A549 (cell line): Measurements from ENCODE around the gene RFX3. TPM values are rescaled to one million over a fixed set of nuclear protein-coding genes. Genes with fewer than 3 reads are reported as not detected.
A peak's percentile ranks its signal among the peaks of the same experiment; 100 is the strongest.

Experiments
- ATAC-seq, 2 experiments: fragments of 200-7000 bp in 1 of 2; fragments of >200 bp in 1 of 2; cut with Nextera tagmentation in 1 of 2; cut with Tn5 transposase in 1 of 2; 3 replicates each; pipeline versions ENCODE4 v1.8.0 to v1.9.1; 2018 to 2020; ENCODE audit warnings: mild to moderate bottlenecking in 1 of 2, moderate library complexity in 1 of 2
- CTCF ChIA-PET: fragments of 300-600 bp; sonication (Branson Sonifier 250); formaldehyde crosslinking; extraction: SDS; loops from one replicate; lab custom pipeline; 2021; ENCODE audit warnings: antibody characterized with exemption, inconsistent platforms; lab: Yijun Ruan, JAX
- POLR2A ChIA-PET: fragments of 350-600 bp; formaldehyde crosslinking; extraction: SDS; loops from one replicate; lab custom pipeline; 2021; ENCODE audit warnings: antibody characterized with exemption, inconsistent platforms; lab: Yijun Ruan, JAX
- DNase-seq, 2 experiments: peaks; one replicate each; pipeline versions ENCODE4 v3.0.0 to v3.0.0-alpha.2; 2011 to 2016; ENCODE audit warnings: low read depth in 1 of 2, low spot score in 1 of 2
- FAIRE-seq: peaks from 2 replicates; lab custom pipeline; 2011; peaks lifted over from hg19 to GRCh38; lab: Jason Lieb, UNC
- H3K27ac ChIP-seq, 2 experiments: fragments of >200 bp; sonication (Bioruptor Twin); formaldehyde crosslinking; 3 replicates each; pipeline ENCODE4 v1.5.1; 2016 to 2017
- H3K4me1 ChIP-seq: fragments of >200 bp; sonication (Bioruptor Twin); formaldehyde crosslinking; 3 replicates; pipeline ENCODE4 v1.6.1; 2016
- H3K4me2 ChIP-seq: fragments of >200 bp; sonication (Bioruptor Twin); formaldehyde crosslinking; 3 replicates; pipeline ENCODE4 v1.6.1; 2016
- H3K4me3 ChIP-seq: fragments of >200 bp; sonication (Bioruptor Twin); formaldehyde crosslinking; 3 replicates; pipeline ENCODE4 v1.5.1; 2016
- H3K9me3 ChIP-seq: fragments of >200 bp; sonication (Bioruptor Twin); formaldehyde crosslinking; 3 replicates; pipeline ENCODE4 v1.6.1; 2016
- EHF ChIP-seq: fragments of 250-450 bp; sonication (Bioruptor Pico); IDR thresholded peaks from 2 replicates; pipeline ENCODE4 v1.5.0; 2020; ENCODE audit warnings: mild to moderate bottlenecking
- ESRRA ChIP-seq: fragments of 150-350 bp; IDR thresholded peaks from 2 replicates; pipeline ENCODE4 v1.6.1; 2014; ENCODE audit warnings: mild to moderate bottlenecking, low read length, borderline replicate concordance
- FOXS1 ChIP-seq: fragments of 250-450 bp; sonication (Bioruptor Pico); IDR thresholded peaks from 2 replicates; pipeline ENCODE4 v1.5.0; 2020; ENCODE audit warnings: mild to moderate bottlenecking, moderate library complexity
- GATA3 ChIP-seq: IDR thresholded peaks from 2 replicates; pipeline ENCODE4 v1.6.1; 2012; ENCODE audit warnings: borderline replicate concordance
- HOXA7 ChIP-seq: fragments of 250-450 bp; sonication (Bioruptor Pico); IDR thresholded peaks from 2 replicates; pipeline ENCODE4 v1.5.0; 2020; ENCODE audit warnings: mild to moderate bottlenecking, moderate library complexity
- HOXB5 ChIP-seq: fragments of 250-450 bp; sonication (Bioruptor Pico); IDR thresholded peaks from 2 replicates; pipeline ENCODE4 v1.5.0; 2020; ENCODE audit warnings: mild to moderate bottlenecking, moderate library complexity
- JUNB ChIP-seq: fragments of >200 bp; sonication (Bioruptor Twin); formaldehyde crosslinking; IDR thresholded peaks from 2 replicates; pipeline ENCODE4 v1.6.1; 2016
- MAFK ChIP-seq: fragments of 450-650 bp; IDR thresholded peaks from 2 replicates; pipeline ENCODE4 v1.6.1; 2014; ENCODE audit not compliant: partially characterized antibody
- MAZ ChIP-seq: fragments of 150-350 bp; IDR thresholded peaks from 2 replicates; pipeline ENCODE4 v1.6.1; 2014; ENCODE audit warnings: antibody characterized with exemption, low read depth, low read length, borderline replicate concordance
- MYC ChIP-seq: IDR thresholded peaks from 2 replicates; pipeline ENCODE4 v1.6.1; 2012; ENCODE audit warnings: mild to moderate bottlenecking, inconsistent platforms, low read length, improper control_type of control experiment, borderline replicate concordance
- PHF8 ChIP-seq: fragments of 200-600 bp; sonication (generic); IDR thresholded peaks from 2 replicates; pipeline ENCODE4 v1.6.1; 2016; ENCODE audit warnings: low read depth, mild to moderate bottlenecking, antibody characterized with exemption, moderate library complexity, borderline replicate concordance
- POLR2A ChIP-seq: IDR thresholded peaks from 2 replicates; pipeline ENCODE4 v1.6.1; 2012; ENCODE audit warnings: mild to moderate bottlenecking, low read length
- RAD21 ChIP-seq, 2 experiments: fragments of >200 bp in 1 of 2; sonication (Bioruptor Twin) in 1 of 2; formaldehyde crosslinking in 1 of 2; IDR thresholded peaks in 1 of 2; conservative IDR thresholded peaks in 1 of 2; 2 replicates in 1 of 2; 3 replicates in 1 of 2; pipeline ENCODE4 v1.6.1; 2012 to 2018; ENCODE audit warnings: inconsistent platforms in 1 of 2
- SMC3 ChIP-seq: fragments of >200 bp; sonication (Bioruptor Twin); formaldehyde crosslinking; IDR thresholded peaks from 3 replicates; pipeline ENCODE4 v1.6.1; 2018; ENCODE audit warnings: inconsistent platforms
- SREBF2 ChIP-seq: fragments of 450-650 bp; IDR thresholded peaks from 2 replicates; pipeline ENCODE4 v1.6.1; 2014; ENCODE audit warnings: mild to moderate bottlenecking, moderate library complexity
- ZFP36 ChIP-seq: fragments of 450-650 bp; IDR thresholded peaks from 2 replicates; pipeline ENCODE4 v1.6.1; 2014; ENCODE audit warnings: borderline replicate concordance; ENCODE audit not compliant: partially characterized antibody
- WGBS: methylation state at CpG from one replicate; pipeline ENCODE4 v1.1.6; 2017; ENCODE audit errors: missing lambda C conversion rate; 5-methylcytosine and 5-hydroxymethylcytosine counted together
- polyA plus RNA-seq, 4 experiments: library from polyadenylated mRNA; depleted of rRNA in 3 of 4; stranded (reverse); fragments of >200 nt; fragmentation: RNase III in 1 of 4; extraction: RNeasy Plus Mini Kit Qiagen cat#74134 plus additional on column Dnase treatment in 1 of 4; gene quantifications; 2 replicates in 3 of 4; 3 replicates in 1 of 4; pipeline ENCODE4 v1.2.3, GENCODE V29; 2011 to 2017
- TF ChIP-seq, protein P1 (sequence below): fragments of >200 bp; sonication (Bioruptor Twin); formaldehyde crosslinking; IDR thresholded peaks from 3 replicates; pipeline ENCODE4 v1.5.1; 2016
- TF ChIP-seq, protein P2 (sequence below): fragments of >200 bp; sonication (Bioruptor Twin); formaldehyde crosslinking; IDR thresholded peaks from 2 replicates; pipeline ENCODE4 v1.6.1; 2016
- TF ChIP-seq, protein P3 (sequence below): fragments of 250-450 bp; sonication (Bioruptor Pico); IDR thresholded peaks from 2 replicates; pipeline ENCODE4 v1.5.0; 2020; ENCODE audit warnings: low read depth, mild to moderate bottlenecking, moderate library complexity
- TF ChIP-seq, protein P4 (sequence below): fragments of 450-650 bp; IDR thresholded peaks from 2 replicates; pipeline ENCODE4 v1.6.1; 2014; ENCODE audit warnings: antibody characterized with exemption
- TF ChIP-seq, protein P5 (sequence below): IDR thresholded peaks from 2 replicates; pipeline ENCODE4 v1.6.1; 2012; ENCODE audit warnings: low read depth, borderline replicate concordance

The RFX3 gene
- polyA plus RNA-seq, 2 of the 4 experiments (the other 2 are of a cell fraction): 1.3 to 7.9 TPM

DNA sequence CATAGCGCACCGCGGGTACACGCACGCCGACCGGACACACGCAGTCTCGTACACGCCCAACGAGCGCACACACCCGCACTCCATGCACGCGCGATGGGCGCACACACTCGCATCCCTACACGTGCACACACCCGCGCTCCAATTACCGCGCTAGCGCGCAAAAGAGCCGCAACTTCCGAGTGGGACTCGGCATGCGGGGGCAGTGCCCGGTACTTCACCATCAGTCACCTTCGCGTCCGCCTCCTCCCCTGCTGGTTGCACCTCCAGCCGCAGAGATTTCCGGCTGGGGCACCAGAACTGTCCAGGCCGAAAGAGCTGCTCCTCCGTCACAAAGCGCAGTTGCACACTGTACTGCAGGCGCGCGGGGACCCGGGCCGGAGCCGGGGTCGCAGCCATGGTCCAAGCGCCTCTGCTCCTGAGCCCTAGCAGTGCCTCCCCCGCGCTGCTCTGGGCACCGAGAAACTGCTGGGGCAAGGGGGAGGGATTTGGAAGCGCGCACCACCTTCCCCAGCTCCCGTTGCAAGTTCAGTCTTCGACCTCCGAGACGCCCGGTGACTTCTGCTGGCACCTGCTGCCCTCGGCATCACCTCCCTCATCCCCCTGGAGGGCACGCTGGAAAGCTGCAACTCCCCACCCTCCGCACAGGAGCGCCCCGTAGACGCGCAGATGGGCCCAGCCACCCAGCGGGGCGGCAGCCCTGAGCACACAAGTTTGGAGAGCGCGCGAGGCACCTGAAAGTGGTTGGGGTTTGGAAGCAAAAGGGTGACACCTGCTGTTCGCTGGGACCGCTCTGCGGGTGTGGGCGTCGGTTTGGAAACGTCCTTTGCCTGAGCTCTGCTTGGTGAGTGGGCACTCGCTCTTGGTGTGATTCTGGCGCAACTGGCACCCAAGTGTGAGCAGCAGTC is 344.5 kb downstream of the RFX3 start:
- Histone ChIP-seq H3K27ac (no peak overlapping the region), H3K4me1 (no peaks in the 10 kb centered on the region), H3K4me2 (peak overlapping the region; percentile 76), H3K4me3 (peak overlapping the region; percentile 31; the same call in 2 of the 3 replicates), H3K9me3 (no peaks in the 10 kb centered on the region)
- TF ChIP-seq SREBF2 (no peak), RAD21 (conservative IDR thresholded peaks at IDR 0.05 in 1 of 2, IDR thresholded peaks at IDR 0.05 in 1 of 2) (peak; percentile 59 to 60), SMC3 (peak; percentile 53)
- TF ChIP-seq, protein P1, sequence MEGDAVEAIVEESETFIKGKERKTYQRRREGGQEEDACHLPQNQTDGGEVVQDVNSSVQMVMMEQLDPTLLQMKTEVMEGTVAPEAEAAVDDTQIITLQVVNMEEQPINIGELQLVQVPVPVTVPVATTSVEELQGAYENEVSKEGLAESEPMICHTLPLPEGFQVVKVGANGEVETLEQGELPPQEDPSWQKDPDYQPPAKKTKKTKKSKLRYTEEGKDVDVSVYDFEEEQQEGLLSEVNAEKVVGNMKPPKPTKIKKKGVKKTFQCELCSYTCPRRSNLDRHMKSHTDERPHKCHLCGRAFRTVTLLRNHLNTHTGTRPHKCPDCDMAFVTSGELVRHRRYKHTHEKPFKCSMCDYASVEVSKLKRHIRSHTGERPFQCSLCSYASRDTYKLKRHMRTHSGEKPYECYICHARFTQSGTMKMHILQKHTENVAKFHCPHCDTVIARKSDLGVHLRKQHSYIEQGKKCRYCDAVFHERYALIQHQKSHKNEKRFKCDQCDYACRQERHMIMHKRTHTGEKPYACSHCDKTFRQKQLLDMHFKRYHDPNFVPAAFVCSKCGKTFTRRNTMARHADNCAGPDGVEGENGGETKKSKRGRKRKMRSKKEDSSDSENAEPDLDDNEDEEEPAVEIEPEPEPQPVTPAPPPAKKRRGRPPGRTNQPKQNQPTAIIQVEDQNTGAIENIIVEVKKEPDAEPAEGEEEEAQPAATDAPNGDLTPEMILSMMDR: peak; percentile 46
- ChIA-PET CTCF (interaction anchor here (0.6 to 4.7 kb wide), 17 partner anchors 8 to 554 kb away, joined by 3 to 25 read pairs (median 6); no protein-coding TSS in a partner anchor), POLR2A (interaction anchor here (0.6 kb wide), 1 partner anchor 338 kb away, joined by 7 read pairs; the partner anchor contains the start of gene PUM3)
- peak; percentile 8 to 48 for DNase-seq
- no peak for FAIRE-seq
- WGBS: 42% methylated on average over 30 of the region's 76 CpGs
- peak; percentile 75 to 89 for ATAC-seq

DNA sequence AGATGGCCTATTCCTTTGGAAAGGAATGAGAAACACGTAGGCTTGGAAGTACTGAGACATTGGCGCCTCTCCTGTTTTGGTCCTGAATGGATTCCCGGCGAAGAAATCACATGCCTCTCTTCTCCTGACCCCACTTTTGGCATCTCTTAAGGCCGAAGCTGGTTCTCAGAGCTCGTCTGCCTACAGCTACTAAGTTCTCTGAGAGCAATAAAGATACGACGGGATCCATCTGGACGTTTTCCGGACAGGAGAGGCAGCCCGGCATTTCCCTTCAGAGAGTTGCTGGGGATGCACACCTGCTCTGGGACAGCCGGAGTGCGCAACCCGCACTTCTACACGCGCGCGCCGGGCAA is 345.1 kb downstream of the RFX3 start:
- no peak overlapping the region for H3K4me2 ChIP-seq
- no peak for DNase-seq
- H3K4me1 ChIP-seq: no peaks in the 10 kb centered on the region
- no peaks in the 10 kb centered on the region for H3K9me3 ChIP-seq
- no peak for TF ChIP-seq HOXA7 (CRISPR knock-in tag)
- no peak for TF ChIP-seq MYC
- ChIA-PET CTCF (interaction anchor here (0.8 to 4.7 kb wide), 4 partner anchors 11 to 323 kb away, joined by 3 to 25 read pairs (median 14); no protein-coding TSS in a partner anchor), POLR2A (no interaction called here)
- no peak overlapping the region for H3K27ac ChIP-seq
- no peak for ATAC-seq
- no peak overlapping the region for H3K4me3 ChIP-seq
- 79% methylated on average over 19 of the region's 19 CpGs for WGBS
- no peak for FAIRE-seq

DNA sequence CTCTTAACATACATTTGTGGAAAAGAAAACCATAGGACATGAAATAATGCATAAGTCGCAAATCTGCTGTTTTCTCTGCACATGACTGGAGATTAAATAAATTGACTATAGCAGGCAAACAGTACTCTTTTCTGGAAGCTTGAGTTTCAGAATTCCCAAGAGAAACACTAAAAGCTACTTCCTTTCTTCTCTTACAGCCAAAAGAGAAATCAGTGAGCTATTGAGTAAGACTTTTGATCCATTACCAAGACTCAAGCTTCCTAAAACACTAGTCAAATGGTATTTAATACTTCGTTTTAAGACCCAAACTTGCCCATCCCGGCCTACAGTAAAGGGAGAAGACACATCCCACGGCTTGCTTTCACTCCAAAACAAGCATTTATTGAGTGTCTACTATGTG is 346.1 kb downstream of the RFX3 start:
- Histone ChIP-seq H3K4me2 (no peak overlapping the region), H3K27ac (no peak overlapping the region), H3K9me3 (no peaks in the 10 kb centered on the region), H3K4me3 (no peak overlapping the region), H3K4me1 (no peaks in the 10 kb centered on the region)
- ChIA-PET POLR2A (no interaction called here), CTCF (interaction anchor here (2.2 to 4.7 kb wide), 2 partner anchors 12 to 322 kb away, joined by 8 to 25 read pairs; no protein-coding TSS in a partner anchor)
- no peak for ATAC-seq
- 25% methylated on average over 4 of the region's 4 CpGs for WGBS
- no peak for TF ChIP-seq MAZ
- TF ChIP-seq HOXB5 (CRISPR knock-in tag): no peak
- TF ChIP-seq HOXA7 (CRISPR knock-in tag): no peak
- no peak for TF ChIP-seq ZFP36
- TF ChIP-seq POLR2A: no peak
- TF ChIP-seq GATA3: no peak
- TF ChIP-seq JUNB: no peak
- no peak for DNase-seq
- FAIRE-seq: no peak

DNA sequence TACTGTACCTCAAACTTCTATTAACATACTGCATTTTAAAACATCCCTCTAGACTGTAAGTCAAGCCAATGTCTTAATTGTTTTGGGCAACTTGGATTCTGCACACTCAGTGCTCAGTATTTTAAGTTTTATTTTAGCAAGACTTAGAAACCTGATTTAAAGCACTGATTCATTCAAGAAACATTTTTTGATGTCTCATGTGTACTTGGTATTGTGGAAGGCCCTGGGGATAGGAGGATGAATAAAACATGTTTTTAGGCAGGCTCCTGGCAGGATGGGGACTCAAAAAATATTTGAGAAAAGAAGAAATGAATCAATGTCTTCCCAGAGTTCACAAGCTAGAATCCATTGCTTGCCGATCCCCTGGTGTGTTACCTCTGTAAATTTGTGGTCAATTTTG is 347.9 kb downstream of the RFX3 start:
- Histone ChIP-seq H3K27ac (no peak overlapping the region), H3K9me3 (no peaks in the 10 kb centered on the region), H3K4me1 (no peaks in the 10 kb centered on the region), H3K4me2 (no peak overlapping the region), H3K4me3 (no peak overlapping the region)
- WGBS: 3% methylated on average over 1 of the region's 1 CpG
- ATAC-seq: no peak
- CTCF ChIA-PET: interaction anchor here (0.8 to 2.2 kb wide), 2 partner anchors 303 to 320 kb away, joined by 3 to 8 read pairs; no protein-coding TSS in a partner anchor
- no peak for DNase-seq
- POLR2A ChIA-PET: no interaction called here
- FAIRE-seq: no peak
- TF ChIP-seq MAFK: no peak
- TF ChIP-seq ESRRA: no peak
- TF ChIP-seq, protein P2, sequence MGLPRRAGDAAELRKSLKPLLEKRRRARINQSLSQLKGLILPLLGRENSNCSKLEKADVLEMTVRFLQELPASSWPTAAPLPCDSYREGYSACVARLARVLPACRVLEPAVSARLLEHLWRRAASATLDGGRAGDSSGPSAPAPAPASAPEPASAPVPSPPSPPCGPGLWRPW: no peak
- TF ChIP-seq, protein P1: no peak
- no peak for TF ChIP-seq EHF (CRISPR knock-in tag)
- TF ChIP-seq, protein P3, sequence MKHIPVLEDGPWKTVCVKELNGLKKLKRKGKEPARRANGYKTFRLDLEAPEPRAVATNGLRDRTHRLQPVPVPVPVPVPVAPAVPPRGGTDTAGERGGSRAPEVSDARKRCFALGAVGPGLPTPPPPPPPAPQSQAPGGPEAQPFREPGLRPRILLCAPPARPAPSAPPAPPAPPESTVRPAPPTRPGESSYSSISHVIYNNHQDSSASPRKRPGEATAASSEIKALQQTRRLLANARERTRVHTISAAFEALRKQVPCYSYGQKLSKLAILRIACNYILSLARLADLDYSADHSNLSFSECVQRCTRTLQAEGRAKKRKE (CRISPR knock-in tag): no peak
- TF ChIP-seq, protein P4, sequence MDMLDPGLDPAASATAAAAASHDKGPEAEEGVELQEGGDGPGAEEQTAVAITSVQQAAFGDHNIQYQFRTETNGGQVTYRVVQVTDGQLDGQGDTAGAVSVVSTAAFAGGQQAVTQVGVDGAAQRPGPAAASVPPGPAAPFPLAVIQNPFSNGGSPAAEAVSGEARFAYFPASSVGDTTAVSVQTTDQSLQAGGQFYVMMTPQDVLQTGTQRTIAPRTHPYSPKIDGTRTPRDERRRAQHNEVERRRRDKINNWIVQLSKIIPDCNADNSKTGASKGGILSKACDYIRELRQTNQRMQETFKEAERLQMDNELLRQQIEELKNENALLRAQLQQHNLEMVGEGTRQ: no peak
- TF ChIP-seq FOXS1 (CRISPR knock-in tag): no peak
- TF ChIP-seq, protein P5, sequence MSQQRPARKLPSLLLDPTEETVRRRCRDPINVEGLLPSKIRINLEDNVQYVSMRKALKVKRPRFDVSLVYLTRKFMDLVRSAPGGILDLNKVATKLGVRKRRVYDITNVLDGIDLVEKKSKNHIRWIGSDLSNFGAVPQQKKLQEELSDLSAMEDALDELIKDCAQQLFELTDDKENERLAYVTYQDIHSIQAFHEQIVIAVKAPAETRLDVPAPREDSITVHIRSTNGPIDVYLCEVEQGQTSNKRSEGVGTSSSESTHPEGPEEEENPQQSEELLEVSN: no peak
- TF ChIP-seq HOXA7 (CRISPR knock-in tag): no peak
- no peak for TF ChIP-seq PHF8
- no peak for TF ChIP-seq SREBF2
